Measurements from ENCODE around the gene PCNX3.

PCNX3 gene

DNA sequence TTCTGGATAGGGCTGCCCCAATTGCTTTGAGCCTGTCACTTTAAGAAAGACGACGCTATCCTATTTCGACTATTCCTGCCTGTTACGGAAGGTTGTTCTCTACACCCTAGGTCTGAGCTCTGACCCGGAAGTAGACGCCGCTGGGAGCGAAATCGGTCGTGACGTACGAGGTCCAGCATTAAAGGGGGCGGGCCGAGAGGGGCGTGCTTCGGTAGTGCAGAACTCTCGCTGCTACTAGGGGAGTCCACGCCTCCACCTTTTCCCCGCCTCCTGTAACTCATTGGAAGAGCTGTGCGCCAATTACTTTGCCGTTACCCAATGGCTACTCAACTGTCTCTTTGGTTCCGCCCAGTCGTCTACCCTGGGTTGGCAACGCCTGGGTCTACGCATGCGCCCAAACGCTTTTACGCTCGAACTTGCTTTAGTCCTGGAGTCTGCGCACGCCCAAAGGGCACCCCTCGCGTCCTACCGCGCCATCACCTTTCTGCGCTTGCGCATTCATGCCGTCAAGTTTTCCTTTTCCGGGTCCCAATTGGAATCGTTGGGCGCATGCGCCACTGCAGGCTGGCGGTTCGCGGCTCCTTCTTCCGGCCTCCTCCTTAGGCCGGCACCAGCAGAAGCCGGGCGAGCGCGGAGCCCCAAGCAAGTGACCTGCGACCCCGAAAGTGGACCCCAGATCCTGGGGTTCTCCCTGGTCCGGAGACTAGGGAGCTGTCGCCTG, at the start of gene PCNX3:
Gene PCNX3 (plus strand): TSS at position 548 of the 721 bp plus-strand sequence. CDS start 536 bp downstream, outside the sequence.
- TF ChIP-seq, protein P1, sequence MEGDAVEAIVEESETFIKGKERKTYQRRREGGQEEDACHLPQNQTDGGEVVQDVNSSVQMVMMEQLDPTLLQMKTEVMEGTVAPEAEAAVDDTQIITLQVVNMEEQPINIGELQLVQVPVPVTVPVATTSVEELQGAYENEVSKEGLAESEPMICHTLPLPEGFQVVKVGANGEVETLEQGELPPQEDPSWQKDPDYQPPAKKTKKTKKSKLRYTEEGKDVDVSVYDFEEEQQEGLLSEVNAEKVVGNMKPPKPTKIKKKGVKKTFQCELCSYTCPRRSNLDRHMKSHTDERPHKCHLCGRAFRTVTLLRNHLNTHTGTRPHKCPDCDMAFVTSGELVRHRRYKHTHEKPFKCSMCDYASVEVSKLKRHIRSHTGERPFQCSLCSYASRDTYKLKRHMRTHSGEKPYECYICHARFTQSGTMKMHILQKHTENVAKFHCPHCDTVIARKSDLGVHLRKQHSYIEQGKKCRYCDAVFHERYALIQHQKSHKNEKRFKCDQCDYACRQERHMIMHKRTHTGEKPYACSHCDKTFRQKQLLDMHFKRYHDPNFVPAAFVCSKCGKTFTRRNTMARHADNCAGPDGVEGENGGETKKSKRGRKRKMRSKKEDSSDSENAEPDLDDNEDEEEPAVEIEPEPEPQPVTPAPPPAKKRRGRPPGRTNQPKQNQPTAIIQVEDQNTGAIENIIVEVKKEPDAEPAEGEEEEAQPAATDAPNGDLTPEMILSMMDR (IDR thresholded peaks at IDR 0.05; ENCODE audit: poor library complexity, severe bottlenecking) = no peak
- Histone ChIP-seq H3K36me3 (ENCODE audit: low read depth) (peaks cover 22% of the 10 kb centered on the region), H3K27me3 (ENCODE audit: insufficient read depth, poor library complexity, severe bottlenecking) (no peaks in the 10 kb centered on the region), H3K27ac (ENCODE audit: poor library complexity, severe bottlenecking) (peak within 1 kb of the TSS; percentile 81), H3K4me1 (ENCODE audit: insufficient read depth, poor library complexity, severe bottlenecking) (no peaks in the 10 kb centered on the region), H3K4me3 (ENCODE audit: severe bottlenecking) (peak within 1 kb of the TSS; percentile 66), H3K9me3 (ENCODE audit: severe bottlenecking) (no peaks in the 10 kb centered on the region)
- peak; percentile 100 for DNase-seq (ENCODE audit: low spot score)
- ATAC-seq (ENCODE audit: low read depth) = peak; percentile 81

DNA sequence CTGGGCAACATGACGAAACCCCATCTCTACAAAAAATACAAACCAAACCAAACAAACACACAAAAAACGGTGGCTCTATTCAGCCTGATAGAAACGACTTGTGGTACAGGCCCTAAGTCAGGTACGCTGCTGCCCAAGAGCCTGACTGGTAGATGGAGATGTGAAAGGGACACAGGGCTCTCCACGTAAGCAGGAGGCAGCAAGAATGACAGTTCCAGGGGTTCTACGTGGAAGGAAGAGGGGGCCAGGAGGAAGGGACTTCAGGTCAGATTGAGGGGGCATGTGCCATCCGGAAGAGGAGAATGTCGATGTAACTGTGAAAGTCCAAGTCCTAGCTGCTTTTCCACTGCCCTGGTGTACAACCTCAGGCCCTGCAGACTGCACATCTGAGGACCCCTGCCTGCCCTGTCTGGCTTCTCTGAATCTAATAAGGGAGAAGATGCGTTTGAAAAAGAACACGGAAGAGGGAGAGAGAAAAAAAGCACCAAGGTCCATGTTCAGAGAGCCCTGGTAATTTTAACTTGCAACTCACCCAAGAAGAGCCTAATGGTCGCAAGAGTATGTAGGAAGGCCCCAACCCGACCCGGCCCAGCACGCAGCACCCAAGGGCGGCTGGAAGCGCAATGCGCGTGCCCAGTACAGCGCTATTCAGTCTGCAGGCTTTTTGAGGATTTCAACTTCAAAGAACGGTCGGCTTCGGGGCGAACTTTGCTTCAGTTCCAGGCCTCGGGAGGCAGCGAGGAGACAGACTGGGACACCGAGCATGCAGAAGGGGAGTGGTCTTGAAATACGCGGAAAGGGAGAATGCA, 46.2 kb upstream of the PCNX3 start:
- Histone ChIP-seq H3K27ac (ENCODE audit: poor library complexity, severe bottlenecking) (peak overlapping the region; percentile 86), H3K27me3 (ENCODE audit: insufficient read depth, poor library complexity, severe bottlenecking) (no peaks in the 10 kb centered on the region), H3K4me3 (ENCODE audit: severe bottlenecking) (peak overlapping the region; percentile 52), H3K9me3 (ENCODE audit: severe bottlenecking) (no peaks in the 10 kb centered on the region), H3K4me1 (ENCODE audit: insufficient read depth, poor library complexity, severe bottlenecking) (peaks cover 20% of the 10 kb centered on the region), H3K36me3 (ENCODE audit: low read depth) (peaks cover 13% of the 10 kb centered on the region)
- TF ChIP-seq, protein P1 (IDR thresholded peaks at IDR 0.05; ENCODE audit: poor library complexity, severe bottlenecking) = no peak
- ATAC-seq (ENCODE audit: low read depth) (peak; percentile 6; the same call in 1 of the 3 replicates), DNase-seq (ENCODE audit: low spot score) (no peak)

DNA sequence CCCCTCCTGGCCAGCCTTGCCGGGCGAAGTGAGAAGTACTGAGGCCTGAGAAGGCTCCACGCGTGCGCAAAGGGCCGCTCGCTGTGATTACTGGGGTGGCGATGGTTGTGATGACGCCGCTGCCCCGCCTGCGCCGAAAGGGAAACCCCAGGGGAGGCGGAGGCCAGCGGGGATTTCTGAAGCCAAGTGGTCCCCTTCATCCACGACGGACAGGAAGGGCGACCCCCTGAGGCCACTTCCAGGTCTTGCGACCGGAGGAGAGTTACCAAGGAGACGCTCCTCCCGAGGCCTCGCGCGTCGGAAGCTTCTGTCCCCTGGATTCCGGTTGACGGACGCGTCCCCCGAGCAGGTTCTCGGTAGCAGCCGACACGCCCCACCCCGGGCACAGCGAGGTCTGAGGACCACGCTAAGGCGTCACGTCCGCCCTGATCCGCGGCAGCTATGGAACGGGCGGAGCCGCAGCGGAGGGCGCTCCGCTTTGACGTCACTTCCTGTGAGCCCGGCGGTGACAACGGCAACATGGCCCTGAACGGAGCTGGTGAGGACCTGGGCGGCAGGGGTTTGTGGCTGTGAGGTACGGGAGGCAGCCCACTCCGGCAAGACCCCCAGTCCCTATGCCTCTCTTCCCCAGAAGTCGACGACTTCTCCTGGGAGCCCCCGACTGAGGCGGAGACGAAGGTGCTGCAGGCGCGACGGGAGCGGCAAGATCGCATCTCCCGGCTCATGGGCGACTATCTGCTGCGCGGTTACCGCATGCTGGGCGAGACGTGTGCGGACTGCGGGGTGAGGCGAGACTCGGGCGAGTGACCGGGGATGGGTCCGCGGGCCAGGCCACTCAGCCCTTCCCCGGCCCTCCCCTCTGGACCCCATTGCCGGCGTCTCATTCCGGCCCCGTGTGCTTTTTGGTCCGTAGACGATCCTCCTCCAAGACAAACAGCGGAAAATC, 45.3 kb upstream of the PCNX3 start, which contains the start of gene ZNRD2:
Gene ZNRD2 (plus strand): TSS at position 505 of the 946 bp plus-strand sequence. CDS start 15 bp downstream, at position 520.
- Histone ChIP-seq H3K4me3 (ENCODE audit: severe bottlenecking) (peak within 1 kb of the TSS; percentile 52), H3K27ac (ENCODE audit: poor library complexity, severe bottlenecking) (peak within 1 kb of the TSS; percentile 86), H3K4me1 (ENCODE audit: insufficient read depth, poor library complexity, severe bottlenecking) (peaks cover 20% of the 10 kb centered on the region), H3K27me3 (ENCODE audit: insufficient read depth, poor library complexity, severe bottlenecking) (no peaks in the 10 kb centered on the region), H3K9me3 (ENCODE audit: severe bottlenecking) (no peaks in the 10 kb centered on the region), H3K36me3 (ENCODE audit: low read depth) (peaks cover 13% of the 10 kb centered on the region)
- ATAC-seq (ENCODE audit: low read depth) (peak; percentile 72), DNase-seq (ENCODE audit: low spot score) (peak; percentile 99)
- TF ChIP-seq, protein P1 (IDR thresholded peaks at IDR 0.05; ENCODE audit: poor library complexity, severe bottlenecking) = peak; percentile 84

DNA sequence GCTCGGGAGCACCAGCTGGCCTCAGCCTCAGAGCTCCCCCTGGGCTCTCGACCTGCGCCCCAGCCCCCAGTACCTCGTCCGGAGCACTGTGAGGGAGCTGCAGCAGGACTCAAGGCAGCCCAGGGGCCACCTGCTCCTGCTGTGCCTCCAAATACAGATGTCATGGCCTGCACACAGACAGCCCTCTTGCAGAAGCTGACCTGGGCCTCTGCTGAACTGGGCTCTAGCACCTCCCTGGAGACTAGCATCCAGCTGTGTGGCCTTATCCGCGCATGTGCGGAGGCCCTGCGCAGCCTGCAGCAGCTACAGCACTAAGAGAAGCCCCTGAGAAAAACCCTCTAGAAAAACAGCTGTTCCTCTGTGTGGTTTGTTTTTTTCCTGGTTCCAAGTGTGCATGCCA, 44.2 kb upstream of the PCNX3 start:
- H3K9me3 ChIP-seq (ENCODE audit: severe bottlenecking) = no peaks in the 10 kb centered on the region
- ATAC-seq (ENCODE audit: low read depth) = no peak
- TF ChIP-seq, protein P1 (IDR thresholded peaks at IDR 0.05; ENCODE audit: poor library complexity, severe bottlenecking) = no peak
- H3K4me1 ChIP-seq (ENCODE audit: insufficient read depth, poor library complexity, severe bottlenecking) = peaks cover 14% of the 10 kb centered on the region
- H3K4me3 ChIP-seq (ENCODE audit: severe bottlenecking) = no peak overlapping the region
- H3K27ac ChIP-seq (ENCODE audit: poor library complexity, severe bottlenecking) = peak overlapping the region; percentile 86
- H3K27me3 ChIP-seq (ENCODE audit: insufficient read depth, poor library complexity, severe bottlenecking) = no peaks in the 10 kb centered on the region
- peak; percentile 47 for DNase-seq (ENCODE audit: low spot score)
- H3K36me3 ChIP-seq (ENCODE audit: low read depth) = peaks cover 13% of the 10 kb centered on the region

Measured in RWPE2 (cell line).